A673 (cell line): ENCODE measurements around the gene KRTAP1-1. TPM values are rescaled to one million over a fixed set of nuclear protein-coding genes. Genes with fewer than 3 reads are reported as not detected.

Experiments
- BruUV-seq: library from RNA; stranded (reverse); fragments of 400-500 nt; replicated peaks from 2 replicates; lab custom pipeline; 2021; lab: Mats Ljungman, UMichigan
- CTCF ChIA-PET: fragments of 300-600 bp; sonication (Branson Sonifier 250); formaldehyde crosslinking; loops from one replicate; lab custom pipeline; 2022; ENCODE audit warnings: antibody characterized with exemption; lab: Charles Lee
- POLR2A ChIA-PET: fragments of 300-600 bp; sonication (Branson Sonifier 250); formaldehyde crosslinking; loops from one replicate; lab custom pipeline; 2022; ENCODE audit warnings: antibody characterized with exemption; ENCODE audit not compliant: low non-redundant PET; lab: Charles Lee
- DNase-seq: peaks from one replicate; pipeline ENCODE4 v3.0.0-alpha.2; 2015; ENCODE audit warnings: low spot score
- H3K27ac ChIP-seq: fragments of 200-600 bp; sonication (generic); 2 replicates; pipeline ENCODE4 v1.5.1; 2016; ENCODE audit warnings: mixed run types, low read depth, mild to moderate bottlenecking, mixed read lengths, antibody characterized with exemption, low read length; ENCODE audit not compliant: poor library complexity, severe bottlenecking
- H3K27me3 ChIP-seq: fragments of 200-600 bp; sonication (generic); replicated peaks from 2 replicates; pipeline ENCODE4 v1.6.1; 2017; ENCODE audit warnings: mixed run types, low read depth, mild to moderate bottlenecking, mixed read lengths, antibody characterized with exemption, low read length; ENCODE audit not compliant: insufficient read depth, poor library complexity
- H3K36me3 ChIP-seq: fragments of 200-600 bp; sonication (generic); 2 replicates; pipeline ENCODE4 v1.6.1; 2016; ENCODE audit warnings: mixed run types, mild to moderate bottlenecking, mixed read lengths, antibody characterized with exemption, low read length; ENCODE audit not compliant: insufficient read depth, poor library complexity, severe bottlenecking
- H3K4me1 ChIP-seq: fragments of 200-600 bp; sonication (generic); 2 replicates; pipeline ENCODE4 v1.6.1; 2017; ENCODE audit warnings: mixed run types, mild to moderate bottlenecking, mixed read lengths, antibody characterized with exemption, low read length; ENCODE audit not compliant: insufficient read depth, poor library complexity, severe bottlenecking
- H3K4me3 ChIP-seq: fragments of 200-600 bp; sonication (generic); 2 replicates; pipeline ENCODE4 v1.5.1; 2016; ENCODE audit warnings: low read depth, mixed run types, mild to moderate bottlenecking, mixed read lengths, low read length; ENCODE audit not compliant: poor library complexity, severe bottlenecking
- H3K9me3 ChIP-seq: fragments of 200-600 bp; sonication (generic); 2 replicates; pipeline ENCODE4 v1.6.1; 2016; ENCODE audit warnings: mixed run types, low read depth, mild to moderate bottlenecking, mixed read lengths, antibody characterized with exemption, low read length; ENCODE audit not compliant: poor library complexity, severe bottlenecking
- EZH2 ChIP-seq: fragments of 200-600 bp; sonication (generic); IDR thresholded peaks from 2 replicates; pipeline ENCODE4 v1.6.1; 2017; ENCODE audit warnings: borderline replicate concordance, low read depth, mild to moderate bottlenecking, mixed read lengths, antibody characterized with exemption, low read length; ENCODE audit not compliant: poor library complexity, severe bottlenecking
- intact Hi-C: fragments of 100-400 bp; cut with micrococcal nuclease; formaldehyde crosslinking; loops from one replicate; pipeline ENCODE4 v1.10.0; 2022; ENCODE audit not compliant: unreplicated experiment
- total RNA-seq: library from RNA; stranded (reverse); gene quantifications from 2 replicates; pipeline ENCODE4 v1.2.3, GENCODE V29; 2021
- TF ChIP-seq, protein P1 (sequence below): fragments of 300-800, 200-600 bp; sonication (generic); conservative IDR thresholded peaks from 2 replicates; pipeline ENCODE4 v1.5.1; 2017; ENCODE audit warnings: low read depth, mild to moderate bottlenecking, antibody characterized with exemption, low read length, moderate library complexity, mixed read lengths

Gene KRTAP1-1
- total RNA-seq, 1 experiment from 2014 or later: not detected

- no peaks in the 10 kb centered on the region for H3K4me1 ChIP-seq
- H3K9me3 ChIP-seq: no peaks in the 10 kb centered on the region
- TF ChIP-seq, protein P1, sequence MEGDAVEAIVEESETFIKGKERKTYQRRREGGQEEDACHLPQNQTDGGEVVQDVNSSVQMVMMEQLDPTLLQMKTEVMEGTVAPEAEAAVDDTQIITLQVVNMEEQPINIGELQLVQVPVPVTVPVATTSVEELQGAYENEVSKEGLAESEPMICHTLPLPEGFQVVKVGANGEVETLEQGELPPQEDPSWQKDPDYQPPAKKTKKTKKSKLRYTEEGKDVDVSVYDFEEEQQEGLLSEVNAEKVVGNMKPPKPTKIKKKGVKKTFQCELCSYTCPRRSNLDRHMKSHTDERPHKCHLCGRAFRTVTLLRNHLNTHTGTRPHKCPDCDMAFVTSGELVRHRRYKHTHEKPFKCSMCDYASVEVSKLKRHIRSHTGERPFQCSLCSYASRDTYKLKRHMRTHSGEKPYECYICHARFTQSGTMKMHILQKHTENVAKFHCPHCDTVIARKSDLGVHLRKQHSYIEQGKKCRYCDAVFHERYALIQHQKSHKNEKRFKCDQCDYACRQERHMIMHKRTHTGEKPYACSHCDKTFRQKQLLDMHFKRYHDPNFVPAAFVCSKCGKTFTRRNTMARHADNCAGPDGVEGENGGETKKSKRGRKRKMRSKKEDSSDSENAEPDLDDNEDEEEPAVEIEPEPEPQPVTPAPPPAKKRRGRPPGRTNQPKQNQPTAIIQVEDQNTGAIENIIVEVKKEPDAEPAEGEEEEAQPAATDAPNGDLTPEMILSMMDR: no peak
- no peak for TF ChIP-seq EZH2
- no peaks in the 10 kb centered on the region for H3K27me3 ChIP-seq
- DNase-seq: no peak
- intact Hi-C loops: no loop called here
- H3K27ac ChIP-seq: no peak within 1 kb of the TSS
- ChIA-PET POLR2A (no interaction called here), CTCF (no interaction called here)
- H3K36me3 ChIP-seq: no peaks in the 10 kb centered on the region
- H3K4me3 ChIP-seq: no peak within 1 kb of the TSS
- BruUV-seq: no TSS peak
Observed at GRCh38 chr17:40993839-40994238, 47.4 kb downstream of the KRTAP1-1 start, which contains the start of gene KRTAP3-3. Gene KRTAP3-3 (minus strand): TSS chr17:40994164. CDS start chr17:40994097, 67 bp downstream.

DNA sequence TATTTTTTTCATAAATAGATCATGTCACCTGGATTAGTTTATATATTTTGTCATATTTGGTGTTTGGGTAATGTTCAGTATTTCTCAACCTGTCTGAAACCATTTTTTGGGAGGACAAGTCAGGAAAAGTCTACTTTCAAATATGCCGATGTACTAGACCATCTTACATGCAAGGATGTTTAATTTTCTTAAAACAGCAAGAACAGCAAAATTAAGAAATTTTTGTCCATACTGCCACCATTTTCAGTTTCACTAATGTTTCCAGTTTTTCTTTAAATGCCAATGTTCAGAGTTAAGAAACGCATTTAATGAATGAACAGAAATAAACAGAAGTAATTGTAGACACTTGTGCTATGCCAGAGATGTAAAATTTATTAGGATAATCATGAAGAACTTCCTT, 48.2 kb downstream of the KRTAP1-1 start:
- Histone ChIP-seq H3K36me3 (no peaks in the 10 kb centered on the region), H3K9me3 (no peaks in the 10 kb centered on the region), H3K27ac (no peak overlapping the region), H3K4me3 (no peak overlapping the region), H3K4me1 (no peaks in the 10 kb centered on the region), H3K27me3 (no peaks in the 10 kb centered on the region)
- CTCF ChIA-PET: no interaction called here
- BruUV-seq: no TSS peak
- no peak for TF ChIP-seq EZH2
- TF ChIP-seq, protein P1: no peak
- intact Hi-C loops: no loop called here
- no peak for DNase-seq
- POLR2A ChIA-PET: no interaction called here

GRCh38 chr17:40992666-40993065, 48.6 kb downstream of the KRTAP1-1 start:
- intact Hi-C loops: no loop called here
- Histone ChIP-seq H3K9me3 (no peaks in the 10 kb centered on the region), H3K4me1 (peaks cover 4% of the 10 kb centered on the region), H3K4me3 (no peak overlapping the region), H3K27ac (no peak overlapping the region), H3K27me3 (no peaks in the 10 kb centered on the region), H3K36me3 (no peaks in the 10 kb centered on the region)
- TF ChIP-seq, protein P1: no peak
- TF ChIP-seq EZH2: no peak
- ChIA-PET POLR2A (no interaction called here), CTCF (no interaction called here)
- no TSS peak for BruUV-seq
- DNase-seq: no peak

Other genes starting within 250 kb of the KRTAP1-1 start
- not detected in 2 replicates for gene KRT28, start 241.5 kb downstream of the KRTAP1-1 start, total RNA-seq
- gene KRT10, start 218.8 kb downstream of the KRTAP1-1 start, total RNA-seq: 35.0 and 36.2 TPM in 2 replicates
- gene KRT12, start 174.2 kb downstream of the KRTAP1-1 start, total RNA-seq: not detected in 2 replicates
- gene KRT20, start 156.2 kb downstream of the KRTAP1-1 start, total RNA-seq: not detected in 2 replicates
- not detected in 2 replicates for gene KRT23, start 103.8 kb downstream of the KRTAP1-1 start, total RNA-seq
- not detected in 2 replicates for gene KRT39, start 74.5 kb downstream of the KRTAP1-1 start, total RNA-seq
- 0.98 and 1.1 TPM in 2 replicates for gene KRT40, start 57.1 kb downstream of the KRTAP1-1 start, total RNA-seq
- not detected in 2 replicates for gene KRTAP3-3, start 47.3 kb downstream of the KRTAP1-1 start, total RNA-seq
- not detected in 2 replicates for gene KRTAP3-2, start 41.5 kb downstream of the KRTAP1-1 start, total RNA-seq
- gene KRTAP3-1, start 32.3 kb downstream of the KRTAP1-1 start, total RNA-seq: not detected in 2 replicates
- gene KRTAP1-5, start 14.2 kb downstream of the KRTAP1-1 start, total RNA-seq: not detected in 2 replicates
- not detected in 2 replicates for gene KRTAP1-4, start 11.3 kb downstream of the KRTAP1-1 start, total RNA-seq
- not detected in 2 replicates for gene KRTAP1-3, start 6.6 kb downstream of the KRTAP1-1 start, total RNA-seq
- gene KRTAP2-1, start 5.9 kb upstream of the KRTAP1-1 start, total RNA-seq: not detected in 2 replicates
- not detected in 2 replicates for gene KRTAP2-2, start 13.8 kb upstream of the KRTAP1-1 start, total RNA-seq
- not detected in 2 replicates for gene KRTAP2-3, start 18.7 kb upstream of the KRTAP1-1 start, total RNA-seq
- gene KRTAP2-4, start 24.4 kb upstream of the KRTAP1-1 start, total RNA-seq: not detected in 2 replicates
- gene KRTAP4-7, start 42.7 kb upstream of the KRTAP1-1 start, total RNA-seq: not detected in 2 replicates
- not detected in 2 replicates for gene KRTAP4-8, start 56.7 kb upstream of the KRTAP1-1 start, total RNA-seq
- not detected in 2 replicates for gene KRTAP4-16, start 60.8 kb upstream of the KRTAP1-1 start, total RNA-seq
- gene KRTAP4-9, start 63.9 kb upstream of the KRTAP1-1 start, total RNA-seq: 1.0 and 1.2 TPM in 2 replicates
- gene KRTAP4-11, start 76.9 kb upstream of the KRTAP1-1 start, total RNA-seq: not detected in 2 replicates
- gene KRTAP4-12, start 82.7 kb upstream of the KRTAP1-1 start, total RNA-seq: not detected in 2 replicates
- gene KRTAP4-6, start 99.1 kb upstream of the KRTAP1-1 start, total RNA-seq: not detected in 2 replicates
- gene KRTAP4-5, start 108.4 kb upstream of the KRTAP1-1 start, total RNA-seq: not detected in 2 replicates
- not detected in 2 replicates for gene KRTAP4-4, start 119.3 kb upstream of the KRTAP1-1 start, total RNA-seq
- gene KRTAP4-3, start 126.8 kb upstream of the KRTAP1-1 start, total RNA-seq: not detected in 2 replicates
- gene KRTAP4-2, start 136.8 kb upstream of the KRTAP1-1 start, total RNA-seq: not detected in 2 replicates
- not detected in 2 replicates for gene KRTAP4-1, start 143.5 kb upstream of the KRTAP1-1 start, total RNA-seq
- not detected in 2 replicates for gene KRTAP9-1, start 148.4 kb upstream of the KRTAP1-1 start, total RNA-seq
- not detected in 2 replicates for gene KRTAP9-2, start 185.2 kb upstream of the KRTAP1-1 start, total RNA-seq
- gene KRTAP9-3, start 191.0 kb upstream of the KRTAP1-1 start, total RNA-seq: not detected in 2 replicates
- not detected in 2 replicates for gene KRTAP9-8, start 196.5 kb upstream of the KRTAP1-1 start, total RNA-seq
- not detected in 2 replicates for gene KRTAP9-4, start 208.2 kb upstream of the KRTAP1-1 start, total RNA-seq
- gene KRTAP9-9, start 213.9 kb upstream of the KRTAP1-1 start, total RNA-seq: not detected in 2 replicates
- gene KRTAP9-6, start 223.9 kb upstream of the KRTAP1-1 start, total RNA-seq: not detected in 2 replicates
- not detected in 2 replicates for gene KRTAP9-7, start 234.2 kb upstream of the KRTAP1-1 start, total RNA-seq